Measurements from ENCODE around the gene RNASE8. TPM values are rescaled to one million over a fixed set of nuclear protein-coding genes. Genes with fewer than 3 reads are reported as not detected.
A peak's percentile ranks its signal among the peaks of the same experiment; 100 is the strongest.
"Not testable (repeated sequence)": the region's sequence is repeated elsewhere in the genome, so short reads cannot be mapped to it uniquely, and the experiment has no call there.

RNASE8 gene
- total RNA-seq, 2 donors from 2014 or later, result not detected

DNA sequence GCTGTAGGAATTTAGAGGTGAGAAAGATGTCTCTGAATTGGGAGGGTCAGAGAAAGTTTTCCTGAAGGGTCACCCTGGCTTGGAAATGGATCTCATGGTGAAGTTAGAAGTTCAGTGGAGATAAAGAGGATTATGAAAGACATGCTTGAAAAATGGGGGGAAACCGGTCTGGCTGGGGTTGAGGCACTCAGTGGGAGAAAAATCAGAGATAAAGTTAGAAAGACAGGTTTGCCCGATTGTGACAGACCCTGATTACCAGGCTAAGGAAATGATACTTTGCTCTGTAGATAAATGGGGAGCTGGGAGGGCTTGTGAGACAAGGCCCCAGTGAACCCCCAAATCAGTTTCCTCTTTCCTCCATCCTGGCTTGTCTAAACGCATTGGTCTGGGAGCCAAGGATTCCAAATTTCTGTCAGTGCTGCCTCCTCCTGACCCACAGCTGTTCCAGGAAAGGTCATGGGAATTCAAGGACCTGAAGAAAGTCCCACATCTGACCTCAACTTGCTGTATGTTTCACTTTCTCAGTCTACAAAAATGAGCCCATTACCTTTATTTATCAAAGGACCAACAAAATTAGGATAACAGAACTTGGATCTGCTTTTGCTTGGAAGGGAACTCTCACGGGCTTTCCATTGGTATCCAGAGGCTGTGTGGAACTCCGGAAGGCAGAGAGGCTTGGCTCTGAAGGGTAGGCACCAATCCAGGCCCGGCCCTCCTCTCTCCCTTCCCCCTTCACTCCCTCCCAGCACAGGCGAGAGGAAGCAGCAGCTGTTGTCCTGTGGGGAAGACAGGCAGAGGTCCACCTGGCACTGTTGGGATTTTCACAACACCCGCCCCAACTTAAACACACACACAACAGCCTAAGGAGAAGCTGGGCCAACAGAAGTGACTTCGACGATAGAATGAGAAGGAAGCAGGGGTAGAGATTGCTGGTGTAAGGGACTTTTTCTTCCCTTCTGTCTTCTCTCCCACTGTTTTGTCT is 18.9 kb upstream of the RNASE8 start:
- no peaks in the 10 kb centered on the region for H3K36me3 ChIP-seq
- H3K9ac ChIP-seq (ENCODE audit: low read depth in 2 of 2, low read length in 2 of 2), result peak overlapping the region in 1 of 2 donors; percentile 30
- TF ChIP-seq, protein P1, sequence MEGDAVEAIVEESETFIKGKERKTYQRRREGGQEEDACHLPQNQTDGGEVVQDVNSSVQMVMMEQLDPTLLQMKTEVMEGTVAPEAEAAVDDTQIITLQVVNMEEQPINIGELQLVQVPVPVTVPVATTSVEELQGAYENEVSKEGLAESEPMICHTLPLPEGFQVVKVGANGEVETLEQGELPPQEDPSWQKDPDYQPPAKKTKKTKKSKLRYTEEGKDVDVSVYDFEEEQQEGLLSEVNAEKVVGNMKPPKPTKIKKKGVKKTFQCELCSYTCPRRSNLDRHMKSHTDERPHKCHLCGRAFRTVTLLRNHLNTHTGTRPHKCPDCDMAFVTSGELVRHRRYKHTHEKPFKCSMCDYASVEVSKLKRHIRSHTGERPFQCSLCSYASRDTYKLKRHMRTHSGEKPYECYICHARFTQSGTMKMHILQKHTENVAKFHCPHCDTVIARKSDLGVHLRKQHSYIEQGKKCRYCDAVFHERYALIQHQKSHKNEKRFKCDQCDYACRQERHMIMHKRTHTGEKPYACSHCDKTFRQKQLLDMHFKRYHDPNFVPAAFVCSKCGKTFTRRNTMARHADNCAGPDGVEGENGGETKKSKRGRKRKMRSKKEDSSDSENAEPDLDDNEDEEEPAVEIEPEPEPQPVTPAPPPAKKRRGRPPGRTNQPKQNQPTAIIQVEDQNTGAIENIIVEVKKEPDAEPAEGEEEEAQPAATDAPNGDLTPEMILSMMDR (IDR thresholded peaks at IDR 0.05), result no peak
- DNase-seq, result peak; percentile 88
- no peaks in the 10 kb centered on the region for H3K9me3 ChIP-seq
- peaks cover 6% of the 10 kb centered on the region for H3K4me1 ChIP-seq
- no peaks in the 10 kb centered on the region for H3K27me3 ChIP-seq
- peak overlapping the region; percentile 69 for H3K27ac ChIP-seq
- intact Hi-C loops (cut with DNase I), result loop anchor here (10.0 kb wide), 1 partner anchor 184 kb away; no protein-coding TSS in a partner anchor
- H3K4me3 ChIP-seq, result no peak overlapping the region

DNA sequence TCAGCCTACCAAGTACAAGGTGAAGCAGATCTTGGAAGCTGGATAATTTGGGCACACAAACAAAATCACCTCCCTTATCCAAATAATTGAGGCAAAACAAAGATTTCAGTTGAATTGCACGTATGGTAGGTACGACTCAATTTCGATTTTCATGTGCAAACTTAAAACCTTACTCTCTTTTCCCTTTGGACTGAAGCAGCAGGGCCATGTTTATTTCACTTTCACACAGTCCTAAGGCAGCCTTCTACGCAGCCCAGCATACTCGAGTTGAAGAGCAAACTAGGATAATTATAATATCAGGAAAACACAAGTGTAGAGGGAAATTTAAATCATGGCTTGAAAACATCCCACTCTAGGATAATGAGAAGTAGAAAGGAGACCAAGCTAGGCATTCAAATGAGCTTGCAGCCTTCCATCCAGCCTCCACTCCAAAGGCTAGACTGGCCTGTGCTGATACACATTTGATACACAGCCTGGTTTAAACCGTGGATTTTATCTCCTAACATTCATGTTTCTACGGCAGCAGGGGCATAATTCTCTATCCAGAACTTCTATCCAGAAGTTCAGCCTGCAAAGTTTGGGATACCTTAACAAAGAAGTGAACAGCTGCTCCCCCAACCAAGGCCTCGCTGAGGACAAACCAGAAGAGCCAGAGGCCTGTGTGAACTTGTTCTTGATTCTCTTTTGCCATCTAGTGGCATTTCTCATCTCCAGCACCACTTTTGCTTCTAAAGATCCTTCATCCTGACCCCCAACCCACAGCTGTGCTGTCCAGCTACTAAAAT is 17.8 kb upstream of the RNASE8 start:
- TF ChIP-seq, protein P1 (IDR thresholded peaks at IDR 0.05), result peak; percentile 59
- Histone ChIP-seq H3K36me3 (no peaks in the 10 kb centered on the region), H3K27me3 (no peaks in the 10 kb centered on the region), H3K4me3 (no peak overlapping the region), H3K27ac (peak overlapping the region; percentile 69), H3K9me3 (no peaks in the 10 kb centered on the region), H3K4me1 (peaks cover 6% of the 10 kb centered on the region), H3K9ac (ENCODE audit: low read depth in 2 of 2, low read length in 2 of 2) (peak overlapping the region in 1 of 2 donors; percentile 30)
- DNase-seq, result peak; percentile 62
- intact Hi-C loops (cut with DNase I), result loop anchor here (2.0 to 10.0 kb wide), 2 partner anchors 25 to 185 kb away; no protein-coding TSS in a partner anchor

DNA sequence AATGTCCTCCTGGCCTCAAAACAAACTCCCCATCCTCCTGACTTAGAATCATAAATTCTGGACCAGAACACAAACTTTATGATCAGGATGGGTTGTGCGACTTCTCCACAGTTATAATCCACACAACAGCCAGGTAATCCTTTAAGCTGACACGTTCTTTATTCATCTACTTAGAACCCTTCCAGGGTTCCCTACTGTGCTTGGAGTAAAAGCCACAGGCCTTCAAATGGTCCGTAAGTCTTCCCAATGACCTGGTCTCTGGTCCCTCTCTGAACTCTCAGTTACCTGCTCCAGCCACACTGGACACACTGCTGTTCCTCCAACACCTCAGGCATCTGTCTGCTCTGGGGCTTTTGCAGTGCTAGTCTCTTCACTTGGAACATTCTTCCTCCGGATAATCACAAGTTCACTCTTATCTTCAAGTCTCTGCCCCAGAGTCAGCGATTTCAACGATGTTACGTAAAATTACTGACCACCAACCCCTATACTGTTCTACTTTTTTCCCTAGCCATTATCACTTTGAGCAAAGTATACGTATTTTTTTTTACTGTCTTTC is 17.2 kb upstream of the RNASE8 start:
- Histone ChIP-seq H3K27me3 (no peaks in the 10 kb centered on the region), H3K9me3 (no peaks in the 10 kb centered on the region), H3K4me1 (peaks cover 6% of the 10 kb centered on the region), H3K27ac (no peak overlapping the region), H3K36me3 (no peaks in the 10 kb centered on the region), H3K4me3 (no peak overlapping the region), H3K9ac (ENCODE audit: low read depth in 2 of 2, low read length in 2 of 2) (no peak overlapping the region)
- no peak for DNase-seq
- intact Hi-C loops (cut with DNase I), result loop anchor here (2.0 kb wide), 1 partner anchor 26 kb away; no protein-coding TSS in a partner anchor
- TF ChIP-seq, protein P1 (IDR thresholded peaks at IDR 0.05), result no peak

DNA sequence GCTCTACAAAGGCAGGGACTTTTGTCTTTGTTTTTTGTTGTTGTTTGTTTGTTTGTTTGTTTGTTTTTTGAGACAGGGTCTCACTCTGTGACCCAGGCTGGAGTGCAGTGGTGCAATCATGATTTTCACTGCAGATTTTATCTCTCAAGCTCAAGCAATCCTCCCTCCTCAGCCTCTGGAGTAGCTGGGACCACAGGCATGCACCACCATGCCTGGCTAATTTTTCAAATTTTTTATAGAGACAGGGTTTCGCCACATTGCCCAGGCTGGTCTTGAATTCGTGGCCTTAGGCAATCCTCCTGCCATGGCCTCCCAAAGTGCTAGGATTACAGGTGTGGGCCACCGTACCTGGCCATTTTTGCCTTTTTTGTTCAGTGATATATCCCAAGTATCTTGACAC is 16.7 kb upstream of the RNASE8 start:
- not testable (repeated sequence) for H3K27ac ChIP-seq; DNase-seq; H3K9ac ChIP-seq (ENCODE audit: low read depth in 2 of 2, low read length in 2 of 2); H3K4me1 ChIP-seq; H3K9me3 ChIP-seq; H3K27me3 ChIP-seq; H3K4me3 ChIP-seq; H3K36me3 ChIP-seq
- intact Hi-C loops (cut with DNase I), result loop anchor here (2.0 kb wide), 1 partner anchor 26 kb away; no protein-coding TSS in a partner anchor

DNA sequence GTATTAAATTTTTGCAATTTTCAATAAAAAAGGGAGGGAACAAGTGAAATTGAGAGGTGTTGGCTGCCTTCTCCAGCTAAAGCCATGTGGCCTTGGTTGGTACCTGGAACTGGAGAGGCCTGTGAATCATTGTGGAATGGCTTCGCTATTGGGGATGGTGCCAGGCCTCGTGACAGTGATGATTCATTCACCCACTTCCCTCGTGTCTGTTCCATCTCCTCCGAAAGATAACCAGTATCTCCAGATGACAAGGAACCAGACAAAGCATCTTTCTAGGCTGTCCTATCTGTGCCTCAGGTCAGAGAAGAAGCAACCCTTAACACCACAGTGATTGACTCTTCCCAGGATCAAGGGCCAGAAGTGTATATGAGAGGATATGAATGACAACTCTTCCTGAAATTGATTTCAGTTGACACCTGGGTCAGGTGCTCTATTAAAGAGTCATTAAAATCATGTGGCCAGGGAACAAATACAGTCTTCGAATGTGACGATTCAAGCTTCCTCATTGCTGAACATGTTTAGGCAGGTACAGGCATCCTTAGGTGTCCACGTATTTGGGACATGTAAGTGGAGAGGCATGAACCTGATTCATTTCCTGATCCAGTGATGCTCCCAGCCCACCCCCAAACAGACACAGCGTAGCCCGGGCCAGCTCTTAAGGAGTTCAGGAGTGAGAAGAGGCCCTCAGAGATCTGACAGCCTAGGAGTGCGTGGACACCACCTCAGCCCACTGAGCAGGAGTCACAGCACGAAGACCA is 15.8 kb upstream of the RNASE8 start, which contains the start of gene RNASE7:
Gene RNASE7 (plus strand): TSS at position 687 of the 758 bp plus-strand sequence. CDS start 631 bp downstream, outside the sequence.
- no peaks in the 10 kb centered on the region for H3K36me3 ChIP-seq
- intact Hi-C loops (cut with DNase I), result loop anchor here (2.0 kb wide), 1 partner anchor 27 kb away; no protein-coding TSS in a partner anchor
- TF ChIP-seq, protein P1 (IDR thresholded peaks at IDR 0.05), result no peak
- no peaks in the 10 kb centered on the region for H3K9me3 ChIP-seq
- no peak for DNase-seq
- no peak within 1 kb of the TSS for H3K4me3 ChIP-seq
- H3K4me1 ChIP-seq, result peaks cover 6% of the 10 kb centered on the region
- H3K27me3 ChIP-seq, result no peaks in the 10 kb centered on the region
- no peak within 1 kb of the TSS for H3K27ac ChIP-seq
- H3K9ac ChIP-seq (ENCODE audit: low read depth in 2 of 2, low read length in 2 of 2), result peak within 1 kb of the TSS in 1 of 2 donors; percentile 16
